Kidney tubule cell (primary cell): ENCODE measurements around the gene ANKRD13A.
A peak's percentile ranks its signal among the peaks of the same experiment; 100 is the strongest.
"Not testable (repeated sequence)": the region's sequence is repeated elsewhere in the genome, so short reads cannot be mapped to it uniquely, and the experiment has no call there.

Experiments used
- DNase-seq: peaks from one replicate; pipeline ENCODE4 v3.0.0-alpha.2; 2018; ENCODE audit warnings: low spot score

The ANKRD13A gene

GRCh38 chr12:109983432-109984142 lies 15.6 kb upstream of the ANKRD13A start:
- no peak for DNase-seq

DNA sequence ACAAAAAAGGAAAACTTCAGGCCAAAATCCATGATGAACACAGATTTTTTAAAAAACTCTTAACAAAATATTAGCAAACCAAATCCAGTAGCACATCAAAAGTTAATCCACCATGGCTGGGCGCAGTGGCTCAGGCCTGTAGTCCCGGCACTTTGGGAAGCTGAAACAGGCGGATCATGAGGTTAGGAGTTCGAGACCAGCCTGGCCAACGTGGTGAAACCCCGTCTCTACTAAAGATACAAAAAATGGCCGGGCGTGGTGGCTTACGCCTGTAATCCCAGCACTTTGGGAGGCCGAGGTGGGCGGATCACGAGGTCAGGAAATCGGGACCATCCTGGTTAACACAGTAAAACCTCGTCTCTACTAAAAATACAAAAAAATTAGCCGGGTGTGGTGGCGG lies 13.0 kb upstream of the ANKRD13A start:
- not testable (repeated sequence) for DNase-seq

DNA sequence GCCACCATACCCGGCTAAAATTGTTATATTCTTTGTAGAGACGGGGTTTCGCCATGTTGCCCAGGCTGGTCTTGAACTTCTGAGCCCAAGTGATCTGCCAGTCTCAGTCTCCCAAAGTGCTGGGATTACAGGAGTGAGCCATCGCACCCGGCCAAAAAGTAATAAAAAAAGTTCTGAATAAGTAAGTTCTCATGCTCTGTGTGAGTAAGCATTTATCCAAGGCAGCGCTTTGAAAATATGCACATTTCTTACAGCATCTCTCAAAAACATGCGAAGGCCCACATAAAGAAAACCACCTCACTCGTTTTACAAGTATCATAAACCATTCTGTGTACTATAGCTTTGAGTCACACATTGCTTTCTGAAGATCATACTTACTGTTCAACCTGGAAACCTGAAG lies 11.6 kb upstream of the ANKRD13A start:
- no peak for DNase-seq

DNA sequence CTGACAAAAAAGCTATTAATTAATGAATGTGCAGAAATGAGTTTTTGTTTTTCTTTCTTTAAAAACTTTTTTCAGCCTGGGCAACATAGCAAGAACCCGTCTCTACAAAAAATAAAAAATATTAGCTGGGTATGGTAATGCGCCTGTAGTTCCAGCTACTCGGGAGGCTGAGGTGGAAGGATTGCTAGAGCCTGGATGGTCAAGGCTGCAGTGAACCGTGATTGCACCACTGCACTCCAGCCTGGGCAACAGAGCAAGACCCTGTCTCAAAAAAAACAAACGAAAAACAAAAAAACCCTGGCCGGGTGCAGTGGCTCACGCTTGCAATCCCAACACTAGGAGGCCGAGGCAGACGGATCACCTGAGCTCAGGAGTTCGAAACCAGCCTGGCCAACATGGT lies 11.0 kb upstream of the ANKRD13A start:
- DNase-seq = no peak

GRCh38 chr12:109988903-109989302 lies 10.3 kb upstream of the ANKRD13A start:
- no peak for DNase-seq

GRCh38 chr12:109989380-109989779 lies 9.8 kb upstream of the ANKRD13A start:
- no peak for DNase-seq

GRCh38 chr12:109991586-109991985 lies 7.6 kb upstream of the ANKRD13A start:
- DNase-seq = no peak

DNA sequence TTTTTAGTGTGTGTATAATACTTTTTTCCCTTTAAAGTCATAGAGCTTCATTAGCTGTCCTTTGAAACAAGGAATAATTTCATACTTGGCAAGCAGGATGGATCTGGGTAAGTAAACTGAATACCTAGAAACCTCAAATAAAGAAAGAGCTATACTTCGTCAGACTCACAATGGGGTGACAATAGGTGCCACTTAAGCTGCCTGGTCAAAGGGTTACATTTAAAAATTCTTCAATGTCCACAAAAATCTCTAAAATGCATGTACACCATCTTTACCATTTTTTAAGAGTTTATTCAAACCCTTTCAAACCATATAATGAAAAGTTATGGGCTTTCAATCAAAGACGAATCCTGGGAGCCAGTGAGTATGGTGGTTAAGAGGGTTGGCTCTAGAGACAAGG lies 6.1 kb upstream of the ANKRD13A start:
- DNase-seq = no peak

GRCh38 chr12:109994401-109995175 lies 4.6 kb upstream of the ANKRD13A start:
- no peak for DNase-seq

- DNase-seq = no peak
Measured at GRCh38 chr12:109995361-109995685, 3.9 kb upstream of the ANKRD13A start.

DNA sequence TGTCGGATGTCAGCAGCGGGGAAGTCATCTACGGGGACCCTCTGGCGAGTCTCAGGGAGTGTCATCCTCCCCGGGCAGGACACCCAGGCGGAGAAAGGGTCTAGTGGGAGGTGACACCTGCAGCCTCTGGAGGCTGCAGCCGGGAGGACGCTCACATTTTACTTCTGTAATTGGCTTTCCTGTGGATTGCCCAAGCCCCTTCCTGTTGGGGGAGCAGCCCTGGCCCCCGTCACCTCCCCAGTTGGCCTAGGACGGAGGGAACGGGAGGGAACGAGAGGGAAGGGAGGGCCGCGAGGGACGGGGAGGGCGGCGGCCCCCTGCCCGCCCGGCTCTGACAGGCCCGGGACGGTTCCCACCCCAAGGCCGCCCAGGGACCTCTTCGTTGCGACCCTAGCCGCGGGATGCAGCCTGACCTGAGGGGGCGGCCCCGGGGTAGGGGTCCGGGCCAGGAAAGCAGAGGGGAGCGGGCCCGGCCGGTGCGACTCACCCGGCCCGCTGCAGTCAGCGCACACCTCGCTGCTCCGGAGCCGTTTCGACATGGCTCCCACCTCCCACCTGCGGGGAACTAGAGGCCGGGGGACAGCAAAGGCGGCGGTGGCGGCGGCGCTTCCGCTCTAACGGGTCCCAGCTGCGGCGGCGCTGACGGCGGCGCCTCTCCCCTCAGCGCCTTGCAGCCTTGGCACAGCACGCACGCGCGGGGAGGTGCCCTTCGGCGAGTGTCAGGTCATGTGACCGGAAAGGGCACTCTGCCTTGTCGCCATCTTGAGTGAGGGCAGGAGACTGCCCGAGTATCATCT lies 3.3 kb upstream of the ANKRD13A start, which contains the start of gene GIT2:
Gene GIT2 (minus strand): TSS at position 683 of the 797 bp plus-strand sequence. CDS start 144 bp downstream, at position 539.
- peak; percentile 93 for DNase-seq

- DNase-seq = no peak
Measured at GRCh38 chr12:109996483-109996853, 2.8 kb upstream of the ANKRD13A start.

DNA sequence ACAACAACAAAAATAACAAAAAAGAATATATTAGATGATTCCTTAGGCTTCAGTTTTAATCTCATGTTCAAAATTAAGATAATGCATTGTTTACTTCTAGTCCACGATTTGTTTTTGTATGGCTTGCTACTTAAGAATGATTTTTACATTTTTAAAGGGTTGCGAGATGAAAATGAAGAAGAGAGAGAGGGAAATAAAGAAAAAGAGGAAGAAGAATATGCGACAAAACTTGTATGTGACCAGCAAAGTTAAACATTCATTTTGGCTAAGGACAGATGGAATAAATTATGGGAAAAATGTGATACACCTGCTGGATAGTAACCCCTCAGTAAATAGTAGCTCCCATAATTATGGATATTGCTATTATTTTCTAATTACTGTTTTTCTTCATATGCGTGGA lies 1.8 kb upstream of the ANKRD13A start:
- no peak for DNase-seq

DNA sequence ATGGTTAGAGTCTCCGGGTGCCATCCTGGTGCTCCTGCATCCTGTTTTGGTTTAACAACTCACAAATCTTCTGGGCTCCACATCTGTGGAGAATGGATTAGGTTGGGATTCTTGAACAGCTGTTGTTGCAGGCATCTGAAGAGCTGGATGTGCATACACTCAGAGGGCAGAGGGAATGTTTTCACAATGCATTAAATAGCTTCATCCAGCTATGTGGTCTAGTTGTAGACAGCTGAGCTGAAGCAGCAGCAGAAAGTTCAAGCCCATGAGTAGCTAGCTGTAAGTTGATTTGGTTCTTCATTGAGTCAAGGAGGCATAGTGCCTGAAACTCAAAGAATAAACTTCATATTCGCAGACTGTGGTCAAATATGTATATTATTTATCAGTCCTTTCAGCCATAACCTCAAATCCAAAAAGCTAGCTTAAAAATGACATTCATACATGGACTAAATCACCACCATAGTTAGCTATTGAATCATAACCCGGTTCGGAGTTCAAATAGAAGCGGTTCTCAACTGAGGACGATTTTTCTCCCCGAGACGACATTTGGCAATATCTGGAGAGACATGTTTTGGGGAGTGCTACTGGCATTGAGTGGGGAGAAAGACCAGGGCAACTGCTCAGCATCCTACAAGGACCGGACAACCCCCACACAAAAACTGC lies 858 bp upstream of the ANKRD13A start:
- no peak for DNase-seq

GRCh38 chr12:109999649-109999971 lies 380 bp downstream of the ANKRD13A start:
- DNase-seq = no peak

DNA sequence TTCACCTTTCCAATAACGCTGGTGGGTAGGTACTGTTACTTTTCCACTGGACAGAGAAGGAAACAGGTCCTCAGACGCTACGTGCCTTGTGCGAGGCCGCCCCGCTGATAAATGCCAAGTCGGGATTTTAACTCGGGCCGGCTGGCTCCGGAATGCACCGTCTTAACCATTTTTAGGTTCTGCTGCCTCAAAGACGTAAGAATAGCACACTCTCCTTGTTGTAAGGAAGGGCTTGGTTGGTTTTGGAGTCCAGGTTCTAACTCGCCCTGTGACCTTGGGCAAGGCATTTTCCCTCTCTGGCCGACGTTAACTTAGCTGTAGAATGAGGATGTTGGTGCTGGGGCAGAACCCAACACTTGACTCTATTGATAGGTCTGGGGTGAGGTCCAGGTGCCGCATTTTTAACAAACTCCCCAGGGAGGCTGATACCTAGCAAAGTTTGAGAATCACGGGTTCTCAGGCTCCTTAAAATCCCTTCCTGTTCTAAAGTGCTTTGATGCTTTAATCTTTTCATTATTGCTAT lies 814 bp downstream of the ANKRD13A start:
- peak; percentile 47 for DNase-seq

GRCh38 chr12:110001596-110001995 lies 2.4 kb downstream of the ANKRD13A start:
- DNase-seq = peak; percentile 92

DNA sequence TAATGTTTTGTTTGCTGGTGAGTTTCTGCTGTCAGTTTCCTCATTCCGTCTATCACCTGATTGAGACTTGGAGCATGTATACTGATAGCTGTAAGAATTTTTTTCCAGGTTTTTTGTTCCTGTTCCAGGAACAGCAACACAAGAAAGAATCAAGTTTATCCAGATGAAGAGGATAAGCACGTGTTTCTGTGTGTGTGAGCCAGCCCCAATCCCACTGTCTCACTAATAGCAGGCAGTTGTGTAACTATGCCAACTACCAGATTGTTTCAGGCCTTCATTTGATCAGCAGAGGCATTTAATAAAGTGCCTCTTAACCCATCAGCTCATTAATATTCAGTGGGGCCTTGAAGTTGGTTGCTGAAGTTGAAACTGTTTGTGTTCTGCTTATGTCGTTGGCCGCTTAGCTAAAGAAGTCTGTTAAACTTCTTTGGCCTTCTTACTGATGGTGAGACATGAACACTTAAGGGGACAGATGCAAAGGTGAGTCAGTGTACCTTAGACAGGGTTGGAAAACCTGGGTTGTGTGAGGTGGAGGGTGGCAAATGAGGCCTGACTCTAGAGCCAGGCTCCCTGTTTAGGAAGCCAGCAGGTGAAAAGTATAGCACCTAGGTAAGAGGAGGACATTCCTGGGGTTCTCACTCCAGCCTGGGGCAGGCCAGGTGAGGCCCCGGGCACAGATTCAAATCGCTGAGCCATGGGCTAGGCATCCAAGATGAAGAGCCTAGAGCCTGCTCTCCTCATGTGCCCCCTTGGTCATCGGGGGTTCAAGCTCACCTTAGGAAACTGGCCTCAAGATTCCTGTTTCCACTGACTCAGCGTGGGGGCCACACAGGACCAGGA lies 3.7 kb downstream of the ANKRD13A start:
- peak; percentile 79 for DNase-seq

DNA sequence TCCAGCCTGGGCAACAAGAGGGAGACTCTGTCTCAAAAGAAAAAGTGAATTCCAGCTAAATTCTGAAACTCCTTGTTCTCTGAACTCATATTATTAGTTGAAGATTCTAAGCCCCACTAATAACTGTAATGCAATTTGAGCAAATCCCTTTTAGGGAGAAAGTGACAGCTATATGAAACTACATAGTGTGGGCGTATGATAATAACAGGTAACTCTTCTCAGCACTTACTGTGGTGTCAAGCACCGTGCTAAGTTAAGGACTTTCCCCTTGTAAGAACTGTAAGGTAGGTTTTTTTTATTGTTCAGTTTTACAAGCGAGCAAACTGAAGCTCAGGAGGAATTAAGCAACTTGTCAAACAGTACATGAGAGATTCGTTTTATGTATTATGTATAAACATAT lies 5.4 kb downstream of the ANKRD13A start:
- no peak for DNase-seq

DNA sequence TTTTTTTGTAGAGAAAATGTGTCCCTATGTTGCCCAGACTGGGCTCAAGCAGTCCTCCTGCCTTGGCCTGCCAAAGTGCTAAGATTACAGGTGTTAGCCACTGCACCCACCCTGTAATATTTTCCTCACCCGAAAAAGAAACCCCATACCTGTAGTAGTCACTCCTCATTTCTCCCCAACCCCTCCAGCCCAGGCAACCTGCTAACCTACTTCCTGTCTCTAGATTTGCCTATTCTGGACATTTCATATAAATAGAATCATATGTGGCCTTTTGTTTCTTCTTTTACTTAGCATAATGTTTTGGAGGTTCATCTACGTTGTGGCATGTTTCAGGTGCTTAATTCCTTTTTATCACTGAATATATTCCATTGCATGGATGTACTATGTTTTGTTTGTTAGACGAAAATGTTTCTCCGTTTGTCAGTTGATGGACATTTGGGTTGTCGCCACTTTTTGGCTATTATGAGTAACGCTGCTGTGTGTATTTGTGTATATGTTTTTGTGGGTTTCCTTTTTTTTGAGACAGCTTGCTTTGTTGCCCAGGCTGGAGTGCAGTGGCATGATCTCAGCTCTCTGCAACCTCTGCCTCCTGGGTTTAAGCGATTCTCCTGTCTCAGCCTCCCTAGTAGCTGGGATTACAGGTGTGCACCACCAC lies 6.2 kb downstream of the ANKRD13A start:
- DNase-seq = no peak

- DNase-seq = no peak
Measured at GRCh38 chr12:110006115-110006514, 6.9 kb downstream of the ANKRD13A start.
